GM18873 (cell line): Measurements from ENCODE around the gene MORN5.

Experiments used
- ATAC-seq: cut with Tn5 transposase; IDR thresholded peaks from one replicate; pipeline ENCODE4 v1.9.1; 2021; ENCODE audit warnings: mild to moderate bottlenecking, moderate library complexity, moderate number of reproducible peaks; ENCODE audit not compliant: unreplicated experiment, low FRiP score

Gene MORN5

GRCh38 chr9:122226758-122227574, 67.3 kb downstream of the MORN5 start:
- no peak for ATAC-seq

- ATAC-seq: no peak
These were observed 67.8 kb downstream of the MORN5 start for GRCh38 chr9:122227575-122227900.

- no peak for ATAC-seq
These were observed 68.5 kb downstream of the MORN5 start for GRCh38 chr9:122228191-122228567.

GRCh38 chr9:122228568-122229484, 69.1 kb downstream of the MORN5 start, which contains the start of gene LHX6:
LHX6 (minus strand) TSS chr9:122228957; CDS start chr9:122228740, 217 bp downstream.
- no peak for ATAC-seq

GRCh38 chr9:122229485-122229837, 69.8 kb downstream of the MORN5 start:
- no peak for ATAC-seq

- no peak for ATAC-seq
These were observed 73.1 kb downstream of the MORN5 start for GRCh38 chr9:122232796-122233306.

- ATAC-seq: no peak
These were observed 74.5 kb downstream of the MORN5 start for GRCh38 chr9:122234022-122234748.

GRCh38 chr9:122236681-122237080, 77.0 kb downstream of the MORN5 start:
- no peak for ATAC-seq

GRCh38 chr9:122239722-122240121, 80.0 kb downstream of the MORN5 start:
- ATAC-seq: no peak

GRCh38 chr9:122244349-122244748, 84.6 kb downstream of the MORN5 start:
- ATAC-seq: no peak

- ATAC-seq: no peak
These were observed 87.0 kb downstream of the MORN5 start for GRCh38 chr9:122246666-122247065.

GRCh38 chr9:122248448-122248865, 88.7 kb downstream of the MORN5 start:
- no peak for ATAC-seq
